ENCODE measurements around the gene PRR20G. TPM values are rescaled to one million over a fixed set of nuclear protein-coding genes. Genes with fewer than 3 reads are reported as not detected.

Gene PRR20G
- total and polyA plus RNA-seq, 2 experiments from 2014 or later: not detected

DNA sequence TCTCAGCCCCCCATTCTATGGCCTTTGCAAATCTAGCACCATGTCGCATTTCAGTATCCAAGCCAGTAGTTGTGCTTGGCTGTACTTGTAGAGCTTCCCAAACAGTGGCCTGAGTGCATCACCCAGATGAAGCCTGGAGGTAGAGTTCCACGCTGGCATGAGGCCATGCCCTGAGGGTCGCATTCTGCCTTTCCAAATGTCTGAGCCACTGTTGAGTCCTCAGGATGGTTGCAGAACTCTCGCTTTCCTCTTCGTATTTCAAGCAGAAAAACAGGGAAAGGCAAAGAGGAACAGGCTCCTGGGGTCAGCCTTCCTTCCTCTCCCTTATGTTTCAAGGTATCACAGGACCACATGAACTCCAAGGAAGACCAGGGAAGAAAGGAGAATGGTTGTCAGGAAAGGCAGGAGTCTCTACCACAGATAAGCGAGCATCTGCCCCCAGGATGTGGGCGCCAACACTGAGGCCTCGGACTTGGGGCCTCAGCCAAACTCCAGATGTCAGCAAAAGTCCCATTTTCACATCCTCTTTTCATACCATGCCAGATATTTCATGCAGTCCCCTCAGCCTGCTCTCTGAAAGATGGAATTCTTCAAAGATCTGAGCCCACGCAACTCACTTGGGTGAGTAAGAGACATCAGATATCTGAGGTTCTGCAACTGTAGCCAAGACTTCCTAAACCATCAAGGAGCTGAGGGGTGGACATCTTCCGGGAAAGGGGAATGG lies 19.4 kb upstream of the PRR20G start:
- H3K4me3 ChIP-seq: no peak overlapping the region
- H3K36me3 ChIP-seq (ENCODE audit: low read depth): no peaks in the 10 kb centered on the region
- peaks cover 27% of the 10 kb centered on the region for H3K27me3 ChIP-seq (replicated peaks; ENCODE audit: insufficient read depth)
- no peak overlapping the region for H3K27ac ChIP-seq
- in situ Hi-C loops (cut with MboI): no loop called here
- TF ChIP-seq EZH2 (IDR thresholded peaks at IDR 0.05; ENCODE audit: insufficient read depth, poor library complexity, severe bottlenecking) (no peak), EZH2phosphoT487 (IDR thresholded peaks at IDR 0.05; ENCODE audit: insufficient read depth, low read depth) (no peak)
- H3K4me2 ChIP-seq (ENCODE audit: unreplicated experiment): no peak overlapping the region
- no peak overlapping the region for H2AFZ ChIP-seq
- 30 to 35% methylated on average over 10 of the region's 10 CpGs for WGBS, 2 experiments (ENCODE audit: low coverage in 1 of 2, low lambda C conversion rate in 2 of 2, missing lambda C conversion rate in 2 of 2)
- peak; percentile 19 for DNase-seq
- H3K9ac ChIP-seq: no peak overlapping the region
- no peaks in the 10 kb centered on the region for H3K79me2 ChIP-seq (ENCODE audit: insufficient read depth)
- H3K4me1 ChIP-seq (ENCODE audit: insufficient read depth): no peaks in the 10 kb centered on the region
- H4K20me1 ChIP-seq (ENCODE audit: insufficient read depth): no peaks in the 10 kb centered on the region
- H3K9me3 ChIP-seq (ENCODE audit: low read depth): no peaks in the 10 kb centered on the region
- no peaks in the 10 kb centered on the region for H3K9me2 ChIP-seq (ENCODE audit: insufficient read depth)
- no peaks in the 10 kb centered on the region for H3F3A ChIP-seq (ENCODE audit: insufficient read depth)

DNA sequence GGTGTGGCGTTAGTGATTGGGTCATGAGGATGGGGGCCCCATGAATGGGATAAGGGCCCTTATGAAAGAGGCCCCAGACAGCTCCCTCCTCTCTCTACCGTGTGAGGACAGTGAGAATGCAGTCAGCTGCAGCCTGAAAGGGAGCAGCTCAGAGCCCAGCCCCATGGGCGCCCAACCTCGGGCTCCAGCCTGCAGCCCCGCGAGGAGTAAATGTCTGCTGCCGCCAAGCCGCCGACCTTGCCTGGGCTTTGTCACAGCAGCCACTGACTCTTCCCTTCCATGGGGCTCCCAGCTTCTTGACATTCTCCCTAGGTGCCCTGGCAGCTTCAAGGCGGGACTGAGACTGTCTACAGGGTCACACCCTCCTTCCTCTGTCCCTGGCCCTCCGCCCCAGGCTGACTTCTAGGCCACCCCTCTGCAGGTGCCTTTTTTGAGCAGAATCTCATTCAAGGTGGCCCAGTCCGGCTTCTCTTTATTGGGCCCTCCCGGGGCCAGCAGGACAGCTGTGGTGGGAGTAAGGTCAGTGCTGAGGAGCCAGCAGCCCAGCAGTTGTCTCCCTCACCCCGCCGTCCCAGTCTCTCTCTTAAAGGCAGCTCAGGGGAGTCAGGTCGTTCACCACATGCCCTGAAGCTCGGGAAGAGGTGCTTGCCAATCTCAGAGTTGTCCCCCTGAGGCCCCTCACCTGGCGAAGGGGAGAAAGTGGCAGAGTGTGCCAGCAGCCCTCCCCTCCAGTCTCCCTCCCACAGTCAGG lies 18.7 kb upstream of the PRR20G start:
- H3K4me2 ChIP-seq (ENCODE audit: unreplicated experiment): no peak overlapping the region
- H3K27me3 ChIP-seq (replicated peaks; ENCODE audit: insufficient read depth): peaks cover 27% of the 10 kb centered on the region
- H3K9ac ChIP-seq: no peak overlapping the region
- no peak overlapping the region for H3K27ac ChIP-seq
- WGBS, 2 experiments (ENCODE audit: low coverage in 1 of 2, low lambda C conversion rate in 2 of 2, missing lambda C conversion rate in 2 of 2): 52% methylated on average over 18 of the region's 18 CpGs
- no peaks in the 10 kb centered on the region for H3K36me3 ChIP-seq (ENCODE audit: low read depth)
- H3K79me2 ChIP-seq (ENCODE audit: insufficient read depth): no peaks in the 10 kb centered on the region
- no peaks in the 10 kb centered on the region for H3K9me2 ChIP-seq (ENCODE audit: insufficient read depth)
- H2AFZ ChIP-seq: no peak overlapping the region
- DNase-seq: no peak
- H3K4me1 ChIP-seq (ENCODE audit: insufficient read depth): no peaks in the 10 kb centered on the region
- H4K20me1 ChIP-seq (ENCODE audit: insufficient read depth): no peaks in the 10 kb centered on the region
- H3K9me3 ChIP-seq (ENCODE audit: low read depth): no peaks in the 10 kb centered on the region
- in situ Hi-C loops (cut with MboI): no loop called here
- no peaks in the 10 kb centered on the region for H3F3A ChIP-seq (ENCODE audit: insufficient read depth)
- TF ChIP-seq EZH2 (IDR thresholded peaks at IDR 0.05; ENCODE audit: insufficient read depth, poor library complexity, severe bottlenecking) (no peak), EZH2phosphoT487 (IDR thresholded peaks at IDR 0.05; ENCODE audit: insufficient read depth, low read depth) (no peak)
- no peak overlapping the region for H3K4me3 ChIP-seq

DNA sequence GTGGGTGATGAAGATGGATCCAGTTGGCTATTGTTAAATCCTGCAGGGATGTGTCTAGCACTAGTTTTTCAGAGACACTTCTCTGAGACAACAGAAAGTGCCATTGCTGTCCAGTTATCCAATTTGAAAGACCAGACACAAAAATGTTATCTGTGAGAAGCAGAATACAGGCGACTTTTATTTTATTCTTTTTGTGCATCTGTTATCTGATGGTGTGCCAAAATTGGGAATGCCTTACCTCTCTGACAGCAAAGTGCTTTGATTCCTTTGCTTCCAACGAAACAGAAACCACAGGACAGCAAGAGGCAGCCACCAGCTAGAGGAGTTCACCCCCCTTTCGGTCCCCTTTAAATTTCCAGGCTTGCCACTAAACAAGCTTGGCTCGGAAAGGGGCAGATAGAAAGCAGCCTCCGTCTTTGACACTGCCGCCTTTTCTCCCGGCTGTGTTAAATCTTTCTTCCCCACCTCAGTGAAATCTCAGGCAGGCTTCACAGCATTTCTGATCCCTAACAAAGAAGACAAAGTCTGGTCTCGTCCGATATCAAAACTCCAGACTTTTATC lies 17.7 kb upstream of the PRR20G start:
- no peak for DNase-seq
- 44 to 46% methylated on average over 9 of the region's 9 CpGs for WGBS, 2 experiments (ENCODE audit: low coverage in 1 of 2, low lambda C conversion rate in 2 of 2, missing lambda C conversion rate in 2 of 2)
- Histone ChIP-seq H3K79me2 (ENCODE audit: insufficient read depth) (no peaks in the 10 kb centered on the region), H3K9me3 (ENCODE audit: low read depth) (no peaks in the 10 kb centered on the region), H2AFZ (no peak overlapping the region), H3K27ac (no peak overlapping the region), H3K9me2 (ENCODE audit: insufficient read depth) (no peaks in the 10 kb centered on the region), H3K4me3 (no peak overlapping the region), H3K27me3 (replicated peaks; ENCODE audit: insufficient read depth) (peaks cover 24% of the 10 kb centered on the region), H3K9ac (no peak overlapping the region), H3K4me2 (ENCODE audit: unreplicated experiment) (no peak overlapping the region), H3F3A (ENCODE audit: insufficient read depth) (no peaks in the 10 kb centered on the region), H3K4me1 (ENCODE audit: insufficient read depth) (no peaks in the 10 kb centered on the region), H3K36me3 (ENCODE audit: low read depth) (no peaks in the 10 kb centered on the region), H4K20me1 (ENCODE audit: insufficient read depth) (no peaks in the 10 kb centered on the region)
- in situ Hi-C loops (cut with MboI): no loop called here
- TF ChIP-seq EZH2 (IDR thresholded peaks at IDR 0.05; ENCODE audit: insufficient read depth, poor library complexity, severe bottlenecking) (no peak), EZH2phosphoT487 (IDR thresholded peaks at IDR 0.05; ENCODE audit: insufficient read depth, low read depth) (no peak)

DNA sequence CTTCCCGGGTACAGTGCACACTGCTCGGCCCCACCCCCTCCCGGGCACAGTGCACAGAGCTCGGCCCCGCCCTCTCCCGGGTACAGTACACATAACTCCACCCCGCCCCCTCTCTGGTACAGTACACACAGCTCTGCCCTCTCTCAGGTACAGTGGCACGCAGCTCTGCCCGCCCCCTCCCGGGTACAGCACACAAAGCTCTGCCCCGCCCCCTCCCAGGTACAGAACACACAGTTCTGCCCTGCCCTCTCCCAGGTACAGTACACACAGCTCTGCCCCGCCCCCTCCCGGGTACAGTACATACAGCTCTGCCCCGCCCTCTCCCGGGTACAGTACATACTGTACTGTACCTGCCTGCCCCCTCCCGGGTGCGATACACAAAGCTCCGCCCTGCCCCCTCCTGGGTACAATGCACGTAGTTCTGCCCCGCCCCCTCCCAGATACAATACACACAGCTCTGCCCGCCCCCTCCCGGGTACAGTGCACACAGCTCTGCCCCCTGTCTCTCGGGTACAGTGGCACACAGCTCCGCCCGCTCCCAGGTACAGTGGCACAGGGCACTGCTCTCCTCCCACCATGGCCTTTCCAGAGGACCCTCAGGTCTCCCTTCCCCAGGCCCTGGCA lies 16.4 kb upstream of the PRR20G start:
- no peak for DNase-seq
- no peaks in the 10 kb centered on the region for H3K36me3 ChIP-seq (ENCODE audit: low read depth)
- H3K9me2 ChIP-seq (ENCODE audit: insufficient read depth): no peaks in the 10 kb centered on the region
- H2AFZ ChIP-seq: no peak overlapping the region
- no peak overlapping the region for H3K4me3 ChIP-seq
- no peaks in the 10 kb centered on the region for H4K20me1 ChIP-seq (ENCODE audit: insufficient read depth)
- H3K9ac ChIP-seq: no peak overlapping the region
- no peaks in the 10 kb centered on the region for H3K4me1 ChIP-seq (ENCODE audit: insufficient read depth)
- peaks cover 31% of the 10 kb centered on the region for H3K27me3 ChIP-seq (replicated peaks; ENCODE audit: insufficient read depth)
- H3K79me2 ChIP-seq (ENCODE audit: insufficient read depth): no peaks in the 10 kb centered on the region
- WGBS, 2 experiments (ENCODE audit: low coverage in 1 of 2, low lambda C conversion rate in 2 of 2, missing lambda C conversion rate in 2 of 2): 66 to 84% methylated on average over 10 to 25 of the region's 25 CpGs
- in situ Hi-C loops (cut with MboI): no loop called here
- H3F3A ChIP-seq (ENCODE audit: insufficient read depth): no peaks in the 10 kb centered on the region
- H3K9me3 ChIP-seq (ENCODE audit: low read depth): no peaks in the 10 kb centered on the region
- TF ChIP-seq EZH2 (IDR thresholded peaks at IDR 0.05; ENCODE audit: insufficient read depth, poor library complexity, severe bottlenecking) (no peak), EZH2phosphoT487 (IDR thresholded peaks at IDR 0.05; ENCODE audit: insufficient read depth, low read depth) (no peak)
- no peak overlapping the region for H3K27ac ChIP-seq
- H3K4me2 ChIP-seq (ENCODE audit: unreplicated experiment): no peak overlapping the region
